Measurements from ENCODE around the gene KCNQ2.

The KCNQ2 gene

DNA sequence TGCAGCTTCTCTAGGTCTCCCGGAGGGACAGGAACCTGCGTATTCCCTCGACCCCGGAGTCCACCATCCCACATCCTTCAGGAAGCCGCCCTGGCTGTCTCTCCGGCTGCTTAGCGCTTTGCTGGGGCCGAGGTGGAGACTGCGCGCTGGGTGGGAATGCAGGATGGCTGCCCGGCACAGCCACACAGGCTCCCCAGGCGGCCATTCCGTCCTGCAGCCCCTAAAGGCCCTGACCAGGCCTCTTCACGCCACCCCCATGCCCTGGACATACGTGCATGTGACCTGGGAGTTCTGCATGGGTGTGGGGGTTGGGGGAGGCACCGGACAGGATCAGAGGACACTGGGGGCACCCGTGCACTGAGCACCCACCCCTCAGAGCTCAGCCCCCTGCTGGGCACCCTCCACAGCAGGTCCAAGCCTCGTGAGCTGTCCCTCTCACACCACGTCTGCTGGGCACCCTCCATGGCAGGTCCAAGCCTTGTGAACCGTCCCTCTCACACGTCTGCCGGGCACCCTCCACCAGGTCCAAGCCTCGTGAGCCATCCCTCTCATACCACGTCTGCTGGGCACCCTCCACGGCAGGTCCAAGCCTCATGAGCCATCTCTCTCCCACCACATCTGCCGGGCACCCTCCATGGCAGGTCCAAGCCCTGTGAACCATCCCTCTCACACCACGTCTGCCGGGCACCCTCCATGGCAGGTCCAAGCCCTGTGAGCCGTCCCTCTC, 70.9 kb downstream of the KCNQ2 start:
- H3K36me3 Mint-ChIP-seq (ENCODE audit: low read depth): no peaks in the 10 kb centered on the region
- peaks cover 30% of the 10 kb centered on the region for H3K27me3 Mint-ChIP-seq (ENCODE audit: low read depth)
- TF ChIP-seq, protein P1, sequence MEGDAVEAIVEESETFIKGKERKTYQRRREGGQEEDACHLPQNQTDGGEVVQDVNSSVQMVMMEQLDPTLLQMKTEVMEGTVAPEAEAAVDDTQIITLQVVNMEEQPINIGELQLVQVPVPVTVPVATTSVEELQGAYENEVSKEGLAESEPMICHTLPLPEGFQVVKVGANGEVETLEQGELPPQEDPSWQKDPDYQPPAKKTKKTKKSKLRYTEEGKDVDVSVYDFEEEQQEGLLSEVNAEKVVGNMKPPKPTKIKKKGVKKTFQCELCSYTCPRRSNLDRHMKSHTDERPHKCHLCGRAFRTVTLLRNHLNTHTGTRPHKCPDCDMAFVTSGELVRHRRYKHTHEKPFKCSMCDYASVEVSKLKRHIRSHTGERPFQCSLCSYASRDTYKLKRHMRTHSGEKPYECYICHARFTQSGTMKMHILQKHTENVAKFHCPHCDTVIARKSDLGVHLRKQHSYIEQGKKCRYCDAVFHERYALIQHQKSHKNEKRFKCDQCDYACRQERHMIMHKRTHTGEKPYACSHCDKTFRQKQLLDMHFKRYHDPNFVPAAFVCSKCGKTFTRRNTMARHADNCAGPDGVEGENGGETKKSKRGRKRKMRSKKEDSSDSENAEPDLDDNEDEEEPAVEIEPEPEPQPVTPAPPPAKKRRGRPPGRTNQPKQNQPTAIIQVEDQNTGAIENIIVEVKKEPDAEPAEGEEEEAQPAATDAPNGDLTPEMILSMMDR (IDR thresholded peaks at IDR 0.05; ENCODE audit: unreplicated experiment in 3 of 3): no peak
- no peaks in the 10 kb centered on the region for H3K9me3 Mint-ChIP-seq
- no peak overlapping the region for H3K4me3 Mint-ChIP-seq
- H3K4me1 Mint-ChIP-seq: no peaks in the 10 kb centered on the region
- no peak overlapping the region for H3K27ac Mint-ChIP-seq

DNA sequence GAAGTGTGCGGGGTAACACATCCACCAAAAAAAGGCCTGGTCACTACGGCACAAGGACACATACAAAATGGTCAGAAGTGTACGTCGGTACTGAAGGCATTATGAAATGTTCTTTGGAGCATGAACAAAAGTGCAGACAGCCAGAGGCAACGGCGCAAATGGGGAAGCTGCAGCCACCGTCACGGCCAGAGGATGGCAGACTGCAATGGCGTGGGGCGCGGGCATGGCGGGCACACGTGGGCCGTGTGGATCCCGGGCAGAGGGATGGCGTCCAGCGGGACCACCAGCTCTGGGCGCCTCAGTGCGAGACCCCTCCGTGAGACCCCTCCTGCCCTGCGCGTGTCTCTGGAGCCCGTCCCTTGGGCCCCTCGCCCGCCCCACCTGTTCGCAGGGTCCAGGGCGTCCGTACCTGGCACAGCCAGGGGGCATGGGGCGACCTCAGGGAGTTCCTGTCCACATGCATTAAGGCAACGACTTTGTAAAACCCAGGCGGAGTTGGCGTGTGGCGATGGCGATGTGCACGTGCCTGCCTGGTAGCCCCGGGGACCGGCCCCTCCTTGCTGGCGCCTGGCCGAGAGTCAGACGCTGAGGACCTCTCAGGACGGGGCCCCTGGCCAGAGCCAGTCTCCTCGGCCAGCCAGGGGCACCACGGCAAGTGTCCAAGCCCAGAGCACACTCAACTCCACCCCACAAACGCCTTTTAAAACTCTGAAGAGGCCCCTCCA, 71.8 kb downstream of the KCNQ2 start:
- TF ChIP-seq, protein P1 (IDR thresholded peaks at IDR 0.05; ENCODE audit: unreplicated experiment in 3 of 3): no peak
- no peak overlapping the region for H3K27ac Mint-ChIP-seq
- no peaks in the 10 kb centered on the region for H3K36me3 Mint-ChIP-seq (ENCODE audit: low read depth)
- peaks cover 30% of the 10 kb centered on the region for H3K27me3 Mint-ChIP-seq (ENCODE audit: low read depth)
- no peaks in the 10 kb centered on the region for H3K4me1 Mint-ChIP-seq
- no peaks in the 10 kb centered on the region for H3K9me3 Mint-ChIP-seq
- no peak overlapping the region for H3K4me3 Mint-ChIP-seq

DNA sequence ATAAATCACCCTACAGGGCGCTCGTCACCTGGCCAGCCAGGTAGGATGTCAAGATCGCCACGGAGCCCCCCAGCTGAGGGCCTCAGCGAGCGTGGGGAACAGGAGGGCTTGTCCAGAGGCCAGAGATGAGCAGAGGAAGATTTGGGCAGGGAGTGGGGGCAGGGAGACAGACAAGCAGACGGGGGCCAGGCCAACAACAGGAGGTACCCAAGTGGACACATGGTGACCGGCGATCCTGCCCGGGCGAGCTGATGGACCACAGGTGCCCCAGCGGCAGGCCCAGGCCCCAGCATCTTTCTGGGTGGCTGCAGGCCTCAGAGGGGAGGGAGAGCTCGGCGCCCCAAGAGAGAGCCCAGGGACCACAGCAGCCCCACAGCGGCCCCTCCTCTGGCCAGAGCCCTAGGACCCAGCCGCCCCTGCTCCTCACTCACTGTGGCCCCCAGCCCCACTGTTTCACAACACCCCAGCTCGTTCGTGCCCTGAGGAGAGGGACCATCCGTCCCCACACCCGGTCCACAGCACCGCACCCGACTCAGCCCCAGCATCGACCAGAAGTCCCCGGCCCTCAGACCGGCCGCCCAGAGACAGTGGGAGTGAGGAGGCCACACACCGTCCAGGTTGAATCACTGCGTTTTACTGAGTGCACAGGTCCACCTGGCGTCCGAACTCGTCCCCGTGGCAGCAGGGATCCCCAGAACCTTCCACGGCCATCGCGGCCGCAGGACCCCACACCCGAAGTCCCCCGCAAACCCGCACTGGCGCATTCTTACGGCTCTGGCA, 72.7 kb downstream of the KCNQ2 start:
- H3K27me3 Mint-ChIP-seq (ENCODE audit: low read depth): peaks cover 30% of the 10 kb centered on the region

DNA sequence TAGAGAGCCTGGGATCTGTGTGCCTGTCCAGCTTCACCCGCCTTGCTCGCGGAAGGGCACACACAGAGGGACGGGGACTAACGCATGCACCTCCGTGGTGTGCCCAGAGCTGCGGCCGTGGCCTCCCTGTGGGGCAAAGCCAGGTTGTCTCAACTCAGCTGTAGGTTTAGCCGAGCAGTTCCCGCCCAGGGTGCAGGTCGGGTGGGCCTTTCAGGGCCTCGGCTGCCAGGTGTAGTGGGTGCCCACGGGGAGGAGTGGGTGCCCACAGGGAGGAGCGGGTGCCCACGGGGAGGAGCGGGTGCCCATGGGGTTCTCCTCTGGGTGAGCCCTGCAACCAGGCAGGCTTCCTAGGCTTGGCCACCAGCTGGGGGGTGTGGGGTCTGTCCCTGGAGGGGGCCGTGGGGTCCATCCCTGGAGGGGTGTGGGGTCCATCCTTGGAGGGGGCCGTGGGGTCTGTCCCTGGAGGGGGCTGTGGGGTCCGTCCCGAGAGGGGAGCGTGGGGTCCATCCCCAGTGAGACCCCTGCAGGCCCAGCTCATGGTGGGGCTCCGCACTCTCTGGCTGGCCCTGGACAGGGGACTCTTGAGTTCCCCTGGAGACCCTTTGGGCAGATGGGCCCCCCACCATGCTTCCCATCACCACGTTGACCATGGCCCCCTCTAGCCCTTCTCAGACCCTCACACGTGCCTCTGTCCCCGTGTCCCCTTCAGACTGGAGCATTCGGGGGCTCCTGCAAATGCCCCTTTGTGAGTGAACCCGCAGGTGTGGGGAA, 73.5 kb downstream of the KCNQ2 start:
- no peaks in the 10 kb centered on the region for H3K36me3 Mint-ChIP-seq (ENCODE audit: low read depth)
- H3K27ac Mint-ChIP-seq: no peak overlapping the region
- TF ChIP-seq, protein P1 (IDR thresholded peaks at IDR 0.05; ENCODE audit: unreplicated experiment in 3 of 3): no peak
- H3K4me1 Mint-ChIP-seq: peaks cover 10% of the 10 kb centered on the region
- H3K4me3 Mint-ChIP-seq: no peak overlapping the region
- H3K27me3 Mint-ChIP-seq (ENCODE audit: low read depth): peaks cover 35% of the 10 kb centered on the region
- H3K9me3 Mint-ChIP-seq: no peaks in the 10 kb centered on the region

More for the DNA sequence above, 72.7 kb downstream of the KCNQ2 start:
- TF ChIP-seq, protein P1 (IDR thresholded peaks at IDR 0.05; ENCODE audit: unreplicated experiment in 3 of 3): no peak
- H3K27ac Mint-ChIP-seq: no peak overlapping the region
- no peaks in the 10 kb centered on the region for H3K36me3 Mint-ChIP-seq (ENCODE audit: low read depth)
- H3K9me3 Mint-ChIP-seq: no peaks in the 10 kb centered on the region
- H3K4me1 Mint-ChIP-seq: peaks cover 1% of the 10 kb centered on the region
- H3K4me3 Mint-ChIP-seq: no peak overlapping the region

DNA sequence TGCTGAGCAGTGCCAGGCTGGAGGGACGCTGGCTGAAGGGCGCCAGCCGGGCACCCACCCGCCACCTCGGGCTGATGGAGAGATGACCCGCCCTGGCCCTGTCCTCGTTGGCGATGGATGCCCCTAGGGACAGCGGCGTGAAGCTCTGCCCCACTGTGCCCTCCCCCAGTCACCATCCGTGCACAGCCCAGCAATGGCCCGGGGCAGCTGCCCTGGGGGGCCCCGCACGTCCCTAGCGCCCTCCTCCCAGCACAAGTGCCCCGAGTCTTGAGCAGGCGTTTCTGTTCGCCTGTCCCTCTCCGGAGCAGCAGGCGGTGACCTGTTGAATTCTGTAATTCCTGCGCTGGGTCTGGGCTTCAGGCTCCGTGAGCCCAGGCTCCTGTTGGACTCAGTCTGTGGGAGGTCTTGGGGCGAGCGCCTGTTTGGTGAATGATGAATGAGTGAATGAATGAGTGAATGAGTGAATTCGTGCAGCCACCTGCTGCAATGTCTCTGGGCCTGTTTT, 74.5 kb downstream of the KCNQ2 start:
- Mint-ChIP-seq H3K27ac (no peak overlapping the region), H3K27me3 (ENCODE audit: low read depth) (peaks cover 36% of the 10 kb centered on the region), H3K4me1 (peaks cover 14% of the 10 kb centered on the region), H3K4me3 (no peak overlapping the region), H3K9me3 (no peaks in the 10 kb centered on the region), H3K36me3 (ENCODE audit: low read depth) (no peaks in the 10 kb centered on the region)
- TF ChIP-seq, protein P1 (IDR thresholded peaks at IDR 0.05; ENCODE audit: unreplicated experiment in 3 of 3): no peak

Measured in nephron (organoid).